DLD1 (cell line): ENCODE results near the gene PADI1.

Source experiments
- in situ Hi-C: cut with HindIII; loops from 2 replicates; pipeline ENCODE4 v1.10.0; 2017; ENCODE audit warnings: low sequenced_read_pairs

Gene PADI1

DNA sequence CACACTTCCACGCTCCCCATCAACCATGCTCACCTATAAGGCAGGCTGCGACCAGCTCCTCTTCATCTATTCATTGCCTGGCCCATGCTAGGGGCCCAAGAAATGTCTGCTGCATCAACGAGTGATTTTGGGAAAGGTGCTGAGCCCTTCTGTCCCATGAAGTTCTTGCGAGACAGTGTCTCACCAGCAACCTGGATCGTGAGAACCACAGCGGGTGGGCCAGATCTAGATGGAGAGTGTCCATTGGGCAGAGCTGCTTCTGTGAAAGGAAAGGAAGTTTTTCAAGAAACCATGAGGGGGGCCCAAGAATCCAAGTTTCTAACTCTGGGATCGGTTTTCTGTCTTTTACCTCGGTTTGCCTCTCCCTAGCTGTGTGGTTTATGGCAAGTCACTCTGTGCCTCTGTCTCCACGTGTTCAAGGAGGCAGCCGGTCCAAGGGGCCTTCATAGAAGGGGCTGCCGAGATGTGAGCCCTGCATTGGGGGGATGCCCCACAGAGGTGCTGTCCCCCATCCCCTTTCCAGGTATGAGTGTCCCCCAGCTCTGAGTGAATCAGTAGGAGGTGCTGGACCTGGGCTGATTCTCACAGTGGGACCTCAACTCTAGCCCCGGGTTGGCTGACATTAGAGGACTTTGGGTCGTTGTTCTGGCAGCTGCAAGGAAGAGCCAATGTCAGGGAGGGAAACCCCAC lies 8.3 kb upstream of the PADI1 start:
- in situ Hi-C loops: no loop called here

DNA sequence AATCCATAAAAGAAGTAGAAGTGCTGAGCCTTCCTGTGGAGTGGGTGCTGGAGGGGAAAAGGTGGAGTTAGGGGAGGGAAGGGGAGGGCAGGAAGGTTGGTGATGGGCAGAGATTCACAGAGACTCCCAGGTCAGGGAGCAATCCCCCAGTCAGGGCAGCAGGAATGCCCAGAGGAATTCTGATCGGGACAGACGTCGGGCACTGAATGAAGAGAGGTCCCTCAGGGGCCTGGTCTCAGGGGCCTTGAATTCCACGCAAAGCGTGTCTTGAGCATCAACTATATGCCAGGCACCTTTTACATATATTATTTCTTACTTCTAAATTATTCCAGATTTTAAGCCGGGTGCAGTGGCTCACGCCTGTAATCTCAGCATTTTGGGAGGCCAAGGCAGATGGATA lies 7.2 kb upstream of the PADI1 start:
- in situ Hi-C loops: no loop called here

GRCh38 chr1:17198476-17199258 lies 6.3 kb upstream of the PADI1 start:
- in situ Hi-C loops: no loop called here

DNA sequence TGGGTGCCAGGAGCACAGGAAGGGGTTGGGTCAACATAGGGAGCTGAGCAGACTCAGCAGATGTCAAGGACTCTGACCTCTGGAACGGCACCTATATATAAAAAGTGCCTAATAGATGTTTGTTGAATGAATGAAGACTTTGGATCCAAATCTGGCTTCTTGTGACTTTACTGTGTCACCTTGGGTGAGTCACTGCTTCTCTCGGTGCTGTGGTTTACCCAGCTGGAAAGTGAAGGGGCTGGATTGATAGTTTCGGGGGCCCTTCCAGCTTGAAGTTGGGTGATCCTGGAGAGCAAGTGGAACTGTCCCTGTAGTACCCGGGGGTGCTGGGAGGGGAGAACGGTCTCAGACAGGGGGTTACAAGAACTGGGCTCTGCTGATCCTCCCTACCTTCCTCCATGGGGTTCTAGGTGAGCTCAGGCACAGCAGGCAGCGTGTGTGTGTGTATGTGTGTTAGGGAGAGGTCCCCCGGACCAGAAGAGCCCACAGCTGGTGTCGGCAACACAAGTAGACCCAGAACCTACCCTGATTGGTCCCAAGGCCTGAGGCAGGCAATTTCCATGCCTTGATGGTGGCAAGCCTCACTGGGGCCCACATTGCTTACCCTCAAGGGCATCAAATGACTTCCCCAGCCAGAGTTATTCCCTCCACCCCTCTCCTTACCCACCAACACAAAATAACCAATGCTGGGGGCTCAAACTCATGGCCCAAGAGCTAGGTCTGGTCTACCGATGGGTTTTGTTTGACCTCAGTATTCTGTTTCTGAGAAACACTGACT lies 5.5 kb upstream of the PADI1 start:
- in situ Hi-C loops: no loop called here

- in situ Hi-C loops: no loop called here
Observed at GRCh38 chr1:17200246-17200645, 4.7 kb upstream of the PADI1 start.

DNA sequence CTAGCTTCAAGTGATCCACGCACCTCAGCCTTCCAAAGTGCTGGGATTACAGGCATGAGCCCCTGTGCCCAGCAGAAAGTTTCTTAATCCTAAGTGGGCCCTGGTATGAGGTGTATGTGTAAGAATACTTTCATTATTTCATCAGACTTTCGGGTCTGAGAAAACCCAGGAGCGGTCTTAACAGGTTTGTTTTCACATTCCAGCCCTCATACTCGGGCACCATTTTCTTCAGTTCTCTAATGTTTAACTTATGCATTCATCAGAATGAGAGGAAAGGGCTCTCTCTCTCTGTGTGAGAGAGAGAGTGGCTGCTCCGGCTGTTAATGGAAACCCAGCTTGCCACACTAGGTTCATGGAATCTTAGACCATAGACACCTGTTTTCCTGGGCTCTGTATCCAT lies 4.2 kb upstream of the PADI1 start:
- in situ Hi-C loops: no loop called here

GRCh38 chr1:17201201-17202021 lies 3.5 kb upstream of the PADI1 start:
- in situ Hi-C loops: no loop called here

- in situ Hi-C loops: no loop called here
Observed at GRCh38 chr1:17205652-17206051, 724 bp downstream of the PADI1 start.

DNA sequence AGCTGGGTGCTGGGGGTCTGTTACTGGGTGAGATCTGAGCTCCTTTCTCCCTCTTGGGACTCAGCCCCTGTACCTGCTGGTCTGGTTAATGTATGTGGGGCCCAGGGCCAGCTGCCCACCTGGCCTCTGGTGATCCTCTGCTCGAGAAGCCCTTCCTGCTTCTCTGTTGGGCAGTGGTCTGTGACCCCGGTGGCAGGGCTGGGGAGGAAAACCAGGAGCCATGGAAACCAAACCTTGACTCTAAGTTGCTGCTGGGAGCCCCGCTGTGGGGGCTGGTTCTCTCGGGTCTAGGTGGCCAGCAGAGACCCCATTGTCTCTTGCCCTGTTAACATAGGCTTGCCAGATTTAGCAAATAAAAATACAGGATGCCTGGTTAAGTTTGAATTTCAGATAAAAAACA lies 1.3 kb downstream of the PADI1 start:
- in situ Hi-C loops: no loop called here

- in situ Hi-C loops: no loop called here
Observed at GRCh38 chr1:17207046-17207445, 2.1 kb downstream of the PADI1 start.

GRCh38 chr1:17207540-17207939 lies 2.6 kb downstream of the PADI1 start:
- in situ Hi-C loops: no loop called here

DNA sequence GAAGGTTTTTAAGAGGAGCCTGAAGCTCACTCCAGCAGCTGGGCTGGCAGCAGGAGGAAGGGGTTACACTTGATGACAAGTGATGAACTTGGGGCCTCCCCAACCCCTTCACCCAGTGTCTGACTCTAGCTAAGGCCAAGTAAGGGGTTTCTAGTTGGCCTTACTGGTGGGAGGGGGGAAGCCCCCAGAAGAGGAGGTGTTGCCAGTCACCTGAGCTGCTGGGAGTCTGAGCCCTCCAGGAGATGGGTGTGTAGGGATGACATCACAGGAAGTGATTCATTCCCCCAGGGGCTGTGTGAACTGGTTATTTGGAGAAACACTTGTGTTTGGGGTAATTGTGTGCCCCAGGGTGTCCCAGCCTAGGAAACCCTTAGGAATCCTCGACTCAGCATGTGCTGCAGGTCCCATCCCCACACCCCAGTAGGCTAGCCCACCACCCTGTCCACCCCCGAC lies 3.1 kb downstream of the PADI1 start:
- in situ Hi-C loops: no loop called here

DNA sequence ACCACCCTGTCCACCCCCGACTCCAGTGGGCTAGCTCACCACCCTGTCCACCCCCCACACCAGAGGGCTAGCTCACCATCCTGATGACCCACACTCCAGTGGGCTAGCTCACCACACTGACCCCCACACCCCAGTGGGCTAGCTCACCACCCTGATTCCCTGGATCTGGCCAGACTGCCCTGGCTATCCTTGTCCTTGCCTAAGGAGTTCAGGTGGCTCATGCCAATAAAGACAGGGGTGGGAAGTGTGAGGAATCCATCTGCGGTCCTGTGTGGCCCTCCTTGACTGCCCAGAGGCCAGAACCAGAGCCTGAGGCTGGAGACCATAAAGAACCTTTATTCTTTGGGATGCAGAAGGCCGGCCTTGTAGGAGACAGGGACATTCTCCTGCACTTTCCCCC lies 3.6 kb downstream of the PADI1 start:
- in situ Hi-C loops: no loop called here

DNA sequence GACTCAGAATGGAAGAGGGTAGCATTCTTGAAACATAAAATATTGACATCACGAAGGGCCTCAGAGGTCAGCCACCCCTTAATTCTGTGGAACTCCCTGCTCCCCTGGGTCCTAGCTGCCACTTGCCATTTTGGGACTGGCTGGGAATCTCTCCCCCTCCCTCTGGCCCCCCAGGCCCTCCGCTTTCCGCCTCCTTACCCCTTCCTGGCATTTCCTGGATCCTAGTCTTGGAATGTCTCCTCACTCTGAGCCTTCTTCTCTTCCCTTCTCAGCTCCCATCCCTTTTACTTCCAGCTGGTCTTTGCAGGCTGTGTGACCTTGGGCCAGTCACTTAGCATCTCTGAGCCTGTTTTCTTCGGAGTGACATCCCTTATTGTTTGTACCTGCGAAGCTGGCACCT lies 4.5 kb downstream of the PADI1 start:
- in situ Hi-C loops: no loop called here

DNA sequence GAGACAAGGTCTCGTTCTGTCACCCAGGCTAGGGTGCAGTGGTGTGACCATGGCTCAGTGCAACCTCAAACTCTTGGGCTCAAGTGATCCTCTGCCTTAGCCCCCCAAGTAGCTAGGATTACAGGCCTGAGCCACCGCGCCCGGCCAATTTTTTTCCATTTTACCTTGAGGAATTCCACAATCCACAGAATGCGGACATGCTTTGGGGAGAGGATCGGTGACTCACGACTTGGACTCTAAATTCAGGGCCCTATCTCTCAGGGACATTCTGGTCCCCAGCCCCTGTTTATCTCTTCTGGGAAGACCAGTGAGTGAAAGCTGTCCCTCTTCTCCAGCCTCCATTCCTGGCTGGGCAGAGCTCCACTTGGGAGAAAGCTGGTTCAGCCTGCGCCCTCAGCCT lies 5.2 kb downstream of the PADI1 start:
- in situ Hi-C loops: no loop called here

GRCh38 chr1:17211377-17211776 lies 6.4 kb downstream of the PADI1 start:
- in situ Hi-C loops: no loop called here

- in situ Hi-C loops: no loop called here
Observed at GRCh38 chr1:17212009-17212408, 7.1 kb downstream of the PADI1 start.

- in situ Hi-C loops: no loop called here
Observed at GRCh38 chr1:17212487-17213121, 7.7 kb downstream of the PADI1 start.

- in situ Hi-C loops: no loop called here
Observed at GRCh38 chr1:17213148-17213781, 8.3 kb downstream of the PADI1 start.

DNA sequence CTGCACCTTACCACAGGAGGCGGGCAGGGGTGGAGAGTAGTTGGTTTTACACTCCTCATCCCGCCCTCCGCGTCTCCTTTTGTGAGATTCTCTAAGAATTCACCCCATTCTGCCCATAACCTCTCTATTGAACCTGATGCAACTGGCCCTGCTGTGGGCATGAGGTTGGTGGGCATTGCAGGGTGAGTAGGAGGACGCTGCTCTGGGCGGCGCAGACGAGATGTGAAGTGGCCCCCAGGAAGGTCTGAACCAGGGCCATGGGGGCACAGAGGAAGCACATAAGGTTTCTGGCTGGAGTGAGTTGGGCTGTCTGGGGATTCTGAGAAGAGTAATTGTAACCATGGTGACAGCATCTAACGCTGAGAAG lies 8.8 kb downstream of the PADI1 start:
- in situ Hi-C loops: no loop called here
